GM23338 (cell line): Measurements from ENCODE around the gene SEM1. TPM values are rescaled to one million over a fixed set of nuclear protein-coding genes. Genes with fewer than 3 reads are reported as not detected.

Source experiments
- ATAC-seq: fragments of 200-7000 bp; cut with Tn5 transposase; 3 replicates; pipeline ENCODE4 v1.9.1; 2020
- DNase-seq: peaks from one replicate; pipeline ENCODE4 v3.0.0-alpha.2; 2015; ENCODE audit warnings: low spot score
- H2AFZ ChIP-seq: fragments of 200-600 bp; sonication (generic); 2 replicates; pipeline ENCODE4 v1.8.0; 2016; ENCODE audit warnings: antibody characterized with exemption, mild to moderate bottlenecking, moderate library complexity
- H3F3A ChIP-seq: fragments of 200-600 bp; sonication (generic); replicated peaks from 2 replicates; pipeline ENCODE4 v1.8.0; 2017; ENCODE audit warnings: antibody characterized with exemption, mixed run types, low read depth
- H3K27ac ChIP-seq: fragments of 200-600 bp; sonication (generic); 2 replicates; pipeline ENCODE4 v1.6.1; 2016; ENCODE audit warnings: low read depth
- H3K27me3 ChIP-seq: fragments of 200-600 bp; sonication (generic); 2 replicates; pipeline ENCODE4 v1.8.0; 2016; ENCODE audit warnings: mild to moderate bottlenecking, mixed run types, moderate library complexity; ENCODE audit not compliant: insufficient read depth
- H3K36me3 ChIP-seq: fragments of 200-600 bp; sonication (generic); 2 replicates; pipeline ENCODE4 v1.8.0; 2016; ENCODE audit warnings: mild to moderate bottlenecking; ENCODE audit not compliant: insufficient read depth
- H3K4me1 ChIP-seq: fragments of 200-600 bp; sonication (generic); 2 replicates; pipeline ENCODE4 v1.8.0; 2016; ENCODE audit warnings: mild to moderate bottlenecking, moderate library complexity; ENCODE audit not compliant: insufficient read depth
- H3K4me2 ChIP-seq: fragments of 200-600 bp; sonication (generic); 2 replicates; pipeline ENCODE4 v1.7.1; 2017; ENCODE audit warnings: mixed run types
- H3K4me3 ChIP-seq: fragments of 200-600 bp; sonication (generic); 2 replicates; pipeline ENCODE4 v1.6.1; 2016; ENCODE audit warnings: mixed run types
- H3K79me2 ChIP-seq: fragments of 200-600 bp; sonication (generic); replicated peaks from 2 replicates; pipeline ENCODE4 v1.8.0; 2017; ENCODE audit warnings: mild to moderate bottlenecking; ENCODE audit not compliant: insufficient read depth
- H3K9me2 ChIP-seq: fragments of 200-600 bp; sonication (generic); 2 replicates; pipeline ENCODE4 v1.8.0; 2017; ENCODE audit not compliant: insufficient read depth
- H4K20me1 ChIP-seq: fragments of 200-600 bp; sonication (generic); replicated peaks from 2 replicates; pipeline ENCODE4 v1.8.0; 2017; ENCODE audit warnings: mild to moderate bottlenecking; ENCODE audit not compliant: insufficient read depth
- H3K27ac Mint-ChIP-seq: 2 replicates; pipeline ENCODE4 v1.8.0; 2020; ENCODE audit warnings: inconsistent platforms, mild to moderate bottlenecking, moderate library complexity, mixed read lengths
- H3K27me3 Mint-ChIP-seq: 3 replicates; pipeline ENCODE4 v1.8.0; 2022; ENCODE audit warnings: low read depth, mild to moderate bottlenecking, moderate library complexity, mixed read lengths, inconsistent platforms; ENCODE audit not compliant: insufficient read depth, poor library complexity
- H3K36me3 Mint-ChIP-seq: 3 replicates; pipeline ENCODE4 v1.8.0; 2021; ENCODE audit warnings: low read depth, mild to moderate bottlenecking, inconsistent platforms, moderate library complexity, mixed read lengths
- H3K4me1 Mint-ChIP-seq: 3 replicates; pipeline ENCODE4 v1.8.0; 2020; ENCODE audit warnings: mild to moderate bottlenecking, inconsistent platforms, mixed read lengths
- H3K4me3 Mint-ChIP-seq: 3 replicates; pipeline ENCODE4 v1.8.0; 2021; ENCODE audit warnings: moderate library complexity, mild to moderate bottlenecking, inconsistent platforms, mixed read lengths
- H3K9me3 Mint-ChIP-seq: 3 replicates; pipeline ENCODE4 v1.8.0; 2020; ENCODE audit warnings: moderate library complexity, mild to moderate bottlenecking, inconsistent platforms, mixed read lengths
- NANOG ChIP-seq: IDR thresholded peaks from 2 replicates; pipeline ENCODE4 v1.6.1; 2016; ENCODE audit warnings: antibody characterized with exemption, borderline replicate concordance
- POLR2AphosphoS5 ChIP-seq: IDR thresholded peaks from 2 replicates; pipeline ENCODE4 v1.6.1; 2016; ENCODE audit warnings: antibody characterized with exemption, low read depth
- polyA plus RNA-seq: library from polyadenylated mRNA; unstranded; fragments of >200 nt; fragmentation: Nextera tagmentation; extraction: Ambion mirVana; gene quantifications from 2 replicates; pipeline ENCODE4 v1.2.1, GENCODE V29; 2016
- total RNA-seq: library from RNA; depleted of rRNA; stranded (reverse); fragments of >200 nt; shearing (Covaris generic); gene quantifications from 2 replicates; pipeline ENCODE4 v1.2.3, GENCODE V29; 2014
- TF ChIP-seq, protein P1 (sequence below): IDR thresholded peaks from 2 replicates; pipeline ENCODE4 v1.6.1; 2016; ENCODE audit warnings: antibody characterized with exemption
- TF ChIP-seq, protein P2 (sequence below): fragments of 250-450 bp; sonication (Bioruptor Pico); IDR thresholded peaks from 2 replicates; pipeline ENCODE4 v1.5.0; 2020; ENCODE audit warnings: mild to moderate bottlenecking, moderate library complexity
- TF ChIP-seq, protein P3 (sequence below), 2 experiments: fragments of 200-600 bp in 1 of 2; sonication (generic) in 1 of 2; conservative IDR thresholded peaks; 2 replicates each; pipeline versions ENCODE4 v1.5.1 to v1.6.1; 2016 to 2017; ENCODE audit warnings: antibody characterized with exemption in 2 of 2, low read depth in 2 of 2, mild to moderate bottlenecking in 2 of 2, moderate library complexity in 1 of 2

SEM1 gene
- total and polyA plus RNA-seq, 2 experiments from 2014 or later: 71.7 to 1,042 TPM

DNA sequence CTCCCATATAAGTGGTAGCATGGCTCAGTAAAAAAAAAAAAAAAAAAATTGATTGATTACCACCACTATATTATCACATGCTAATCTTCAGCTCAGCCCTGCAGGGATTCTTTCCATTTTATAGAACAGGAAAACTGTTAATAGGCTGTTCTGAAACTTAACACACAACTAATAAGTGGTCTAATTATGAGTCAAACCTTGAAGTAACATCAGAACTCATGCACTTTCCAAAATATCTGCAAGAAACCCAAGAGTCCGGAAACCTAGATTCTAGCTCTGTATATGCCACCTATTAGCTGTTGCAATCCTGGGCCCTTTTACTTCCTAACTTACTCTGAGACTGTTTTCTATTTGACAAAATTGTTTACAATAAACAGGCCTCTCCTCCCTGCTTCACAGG is 23.9 kb downstream of the SEM1 start:
- H3K27me3 Mint-ChIP-seq: peaks cover 1% of the 10 kb centered on the region
- peaks cover 51% of the 10 kb centered on the region for H3K36me3 Mint-ChIP-seq
- H4K20me1 ChIP-seq: no peaks in the 10 kb centered on the region; the same call in none of the 2 replicates
- no peaks in the 10 kb centered on the region for H3F3A ChIP-seq
- peaks cover 42% of the 10 kb centered on the region for H3K79me2 ChIP-seq
- ATAC-seq: no peak
- H3K4me1 ChIP-seq: no peaks in the 10 kb centered on the region
- H3K27me3 ChIP-seq: no peaks in the 10 kb centered on the region
- TF ChIP-seq, protein P1, sequence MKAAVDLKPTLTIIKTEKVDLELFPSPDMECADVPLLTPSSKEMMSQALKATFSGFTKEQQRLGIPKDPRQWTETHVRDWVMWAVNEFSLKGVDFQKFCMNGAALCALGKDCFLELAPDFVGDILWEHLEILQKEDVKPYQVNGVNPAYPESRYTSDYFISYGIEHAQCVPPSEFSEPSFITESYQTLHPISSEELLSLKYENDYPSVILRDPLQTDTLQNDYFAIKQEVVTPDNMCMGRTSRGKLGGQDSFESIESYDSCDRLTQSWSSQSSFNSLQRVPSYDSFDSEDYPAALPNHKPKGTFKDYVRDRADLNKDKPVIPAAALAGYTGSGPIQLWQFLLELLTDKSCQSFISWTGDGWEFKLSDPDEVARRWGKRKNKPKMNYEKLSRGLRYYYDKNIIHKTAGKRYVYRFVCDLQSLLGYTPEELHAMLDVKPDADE: no peak
- TF ChIP-seq POLR2AphosphoS5: no peak
- TF ChIP-seq, protein P2, sequence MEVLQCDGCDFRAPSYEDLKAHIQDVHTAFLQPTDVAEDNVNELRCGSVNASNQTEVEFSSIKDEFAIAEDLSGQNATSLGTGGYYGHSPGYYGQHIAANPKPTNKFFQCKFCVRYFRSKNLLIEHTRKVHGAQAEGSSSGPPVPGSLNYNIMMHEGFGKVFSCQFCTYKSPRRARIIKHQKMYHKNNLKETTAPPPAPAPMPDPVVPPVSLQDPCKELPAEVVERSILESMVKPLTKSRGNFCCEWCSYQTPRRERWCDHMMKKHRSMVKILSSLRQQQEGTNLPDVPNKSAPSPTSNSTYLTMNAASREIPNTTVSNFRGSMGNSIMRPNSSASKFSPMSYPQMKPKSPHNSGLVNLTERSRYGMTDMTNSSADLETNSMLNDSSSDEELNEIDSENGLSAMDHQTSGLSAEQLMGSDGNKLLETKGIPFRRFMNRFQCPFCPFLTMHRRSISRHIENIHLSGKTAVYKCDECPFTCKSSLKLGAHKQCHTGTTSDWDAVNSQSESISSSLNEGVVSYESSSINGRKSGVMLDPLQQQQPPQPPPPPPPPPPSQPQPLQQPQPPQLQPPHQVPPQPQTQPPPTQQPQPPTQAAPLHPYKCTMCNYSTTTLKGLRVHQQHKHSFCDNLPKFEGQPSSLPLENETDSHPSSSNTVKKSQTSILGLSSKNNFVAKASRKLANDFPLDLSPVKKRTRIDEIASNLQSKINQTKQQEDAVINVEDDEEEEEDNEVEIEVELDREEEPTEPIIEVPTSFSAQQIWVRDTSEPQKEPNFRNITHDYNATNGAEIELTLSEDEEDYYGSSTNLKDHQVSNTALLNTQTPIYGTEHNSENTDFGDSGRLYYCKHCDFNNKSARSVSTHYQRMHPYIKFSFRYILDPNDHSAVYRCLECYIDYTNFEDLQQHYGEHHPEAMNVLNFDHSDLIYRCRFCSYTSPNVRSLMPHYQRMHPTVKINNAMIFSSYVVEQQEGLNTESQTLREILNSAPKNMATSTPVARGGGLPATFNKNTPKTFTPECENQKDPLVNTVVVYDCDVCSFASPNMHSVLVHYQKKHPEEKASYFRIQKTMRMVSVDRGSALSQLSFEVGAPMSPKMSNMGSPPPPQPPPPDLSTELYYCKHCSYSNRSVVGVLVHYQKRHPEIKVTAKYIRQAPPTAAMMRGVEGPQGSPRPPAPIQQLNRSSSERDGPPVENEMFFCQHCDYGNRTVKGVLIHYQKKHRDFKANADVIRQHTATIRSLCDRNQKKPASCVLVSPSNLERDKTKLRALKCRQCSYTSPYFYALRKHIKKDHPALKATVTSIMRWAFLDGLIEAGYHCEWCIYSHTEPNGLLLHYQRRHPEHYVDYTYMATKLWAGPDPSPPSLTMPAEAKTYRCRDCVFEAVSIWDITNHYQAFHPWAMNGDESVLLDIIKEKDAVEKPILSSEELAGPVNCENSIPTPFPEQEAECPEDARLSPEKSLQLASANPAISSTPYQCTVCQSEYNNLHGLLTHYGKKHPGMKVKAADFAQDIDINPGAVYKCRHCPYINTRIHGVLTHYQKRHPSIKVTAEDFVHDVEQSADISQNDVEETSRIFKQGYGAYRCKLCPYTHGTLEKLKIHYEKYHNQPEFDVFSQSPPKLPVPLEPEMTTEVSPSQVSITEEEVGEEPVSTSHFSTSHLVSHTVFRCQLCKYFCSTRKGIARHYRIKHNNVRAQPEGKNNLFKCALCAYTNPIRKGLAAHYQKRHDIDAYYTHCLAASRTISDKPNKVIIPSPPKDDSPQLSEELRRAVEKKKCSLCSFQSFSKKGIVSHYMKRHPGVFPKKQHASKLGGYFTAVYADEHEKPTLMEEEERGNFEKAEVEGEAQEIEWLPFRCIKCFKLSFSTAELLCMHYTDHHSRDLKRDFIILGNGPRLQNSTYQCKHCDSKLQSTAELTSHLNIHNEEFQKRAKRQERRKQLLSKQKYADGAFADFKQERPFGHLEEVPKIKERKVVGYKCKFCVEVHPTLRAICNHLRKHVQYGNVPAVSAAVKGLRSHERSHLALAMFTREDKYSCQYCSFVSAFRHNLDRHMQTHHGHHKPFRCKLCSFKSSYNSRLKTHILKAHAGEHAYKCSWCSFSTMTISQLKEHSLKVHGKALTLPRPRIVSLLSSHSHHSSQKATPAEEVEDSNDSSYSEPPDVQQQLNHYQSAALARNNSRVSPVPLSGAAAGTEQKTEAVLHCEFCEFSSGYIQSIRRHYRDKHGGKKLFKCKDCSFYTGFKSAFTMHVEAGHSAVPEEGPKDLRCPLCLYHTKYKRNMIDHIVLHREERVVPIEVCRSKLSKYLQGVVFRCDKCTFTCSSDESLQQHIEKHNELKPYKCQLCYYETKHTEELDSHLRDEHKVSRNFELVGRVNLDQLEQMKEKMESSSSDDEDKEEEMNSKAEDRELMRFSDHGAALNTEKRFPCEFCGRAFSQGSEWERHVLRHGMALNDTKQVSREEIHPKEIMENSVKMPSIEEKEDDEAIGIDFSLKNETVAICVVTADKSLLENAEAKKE (CRISPR knock-in tag): no peak
- no peak for DNase-seq
- peaks cover 11% of the 10 kb centered on the region for H3K36me3 ChIP-seq
- H3K4me1 Mint-ChIP-seq: no peaks in the 10 kb centered on the region
- H3K9me3 Mint-ChIP-seq: peaks cover 3% of the 10 kb centered on the region; the same call in 1 of the 3 replicates
- no peak overlapping the region for H2AFZ ChIP-seq
- H3K4me3 ChIP-seq: no peak overlapping the region
- no peak overlapping the region for H3K4me3 Mint-ChIP-seq
- H3K27ac Mint-ChIP-seq: no peak overlapping the region
- H3K9me2 ChIP-seq: no peaks in the 10 kb centered on the region
- no peak overlapping the region for H3K4me2 ChIP-seq
- H3K27ac ChIP-seq: no peak overlapping the region

DNA sequence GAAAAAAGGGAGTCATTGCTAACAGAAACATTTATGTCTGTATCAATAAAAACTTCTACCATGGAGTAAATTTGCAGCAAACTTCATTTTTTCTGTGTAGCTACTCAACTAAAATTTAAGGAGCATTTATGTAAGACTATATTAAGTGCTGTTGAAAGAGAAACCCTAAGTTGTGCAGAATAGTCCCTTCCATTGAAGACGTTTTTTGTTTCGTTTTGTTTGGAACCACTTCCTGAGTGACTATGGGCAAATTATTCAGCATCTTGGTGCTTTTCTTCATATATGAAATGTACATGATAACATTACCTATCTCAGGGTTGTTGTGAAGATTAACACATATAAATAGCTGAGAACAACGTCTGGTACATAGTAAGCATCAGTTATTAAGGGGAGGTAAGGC is 24.3 kb downstream of the SEM1 start:
- H3K27me3 ChIP-seq: no peaks in the 10 kb centered on the region
- H3K4me3 Mint-ChIP-seq: no peak overlapping the region
- H2AFZ ChIP-seq: no peak overlapping the region
- H3K27ac ChIP-seq: no peak overlapping the region
- H3K4me2 ChIP-seq: no peak overlapping the region
- H3K4me1 Mint-ChIP-seq: no peaks in the 10 kb centered on the region
- H3K9me2 ChIP-seq: no peaks in the 10 kb centered on the region
- ATAC-seq (no peak), DNase-seq (no peak)
- peaks cover 3% of the 10 kb centered on the region; the same call in 1 of the 3 replicates for H3K9me3 Mint-ChIP-seq
- H3K36me3 Mint-ChIP-seq: peaks cover 51% of the 10 kb centered on the region
- H3K27ac Mint-ChIP-seq: no peak overlapping the region
- H3K4me3 ChIP-seq: no peak overlapping the region
- H3K79me2 ChIP-seq: peaks cover 38% of the 10 kb centered on the region
- H3K27me3 Mint-ChIP-seq: peaks cover 1% of the 10 kb centered on the region
- H3K4me1 ChIP-seq: no peaks in the 10 kb centered on the region
- no peaks in the 10 kb centered on the region for H3F3A ChIP-seq
- peaks cover 11% of the 10 kb centered on the region for H3K36me3 ChIP-seq
- no peaks in the 10 kb centered on the region; the same call in none of the 2 replicates for H4K20me1 ChIP-seq
- TF ChIP-seq, protein P3, sequence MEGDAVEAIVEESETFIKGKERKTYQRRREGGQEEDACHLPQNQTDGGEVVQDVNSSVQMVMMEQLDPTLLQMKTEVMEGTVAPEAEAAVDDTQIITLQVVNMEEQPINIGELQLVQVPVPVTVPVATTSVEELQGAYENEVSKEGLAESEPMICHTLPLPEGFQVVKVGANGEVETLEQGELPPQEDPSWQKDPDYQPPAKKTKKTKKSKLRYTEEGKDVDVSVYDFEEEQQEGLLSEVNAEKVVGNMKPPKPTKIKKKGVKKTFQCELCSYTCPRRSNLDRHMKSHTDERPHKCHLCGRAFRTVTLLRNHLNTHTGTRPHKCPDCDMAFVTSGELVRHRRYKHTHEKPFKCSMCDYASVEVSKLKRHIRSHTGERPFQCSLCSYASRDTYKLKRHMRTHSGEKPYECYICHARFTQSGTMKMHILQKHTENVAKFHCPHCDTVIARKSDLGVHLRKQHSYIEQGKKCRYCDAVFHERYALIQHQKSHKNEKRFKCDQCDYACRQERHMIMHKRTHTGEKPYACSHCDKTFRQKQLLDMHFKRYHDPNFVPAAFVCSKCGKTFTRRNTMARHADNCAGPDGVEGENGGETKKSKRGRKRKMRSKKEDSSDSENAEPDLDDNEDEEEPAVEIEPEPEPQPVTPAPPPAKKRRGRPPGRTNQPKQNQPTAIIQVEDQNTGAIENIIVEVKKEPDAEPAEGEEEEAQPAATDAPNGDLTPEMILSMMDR (conservative IDR thresholded peaks at IDR 0.05; ENCODE audit: low read depth in 2 of 2): no peak
- TF ChIP-seq NANOG: no peak
